HCT116 (cell line): ENCODE measurements around the gene POGLUT3. TPM values are rescaled to one million over a fixed set of nuclear protein-coding genes. Genes with fewer than 3 reads are reported as not detected.

Experiments used
- ATAC-seq: fragments of 200-7000 bp; cut with Tn5 transposase; 2 replicates; pipeline ENCODE4 v1.9.1; 2020; ENCODE audit warnings: mild to moderate bottlenecking, moderate library complexity
- BruUV-seq: library from RNA; stranded (reverse); fragments of 400-500 nt; replicated peaks from 2 replicates; lab custom pipeline; 2021; lab: Mats Ljungman, UMichigan
- CTCF ChIA-PET: fragments of 300-600 bp; sonication (Branson Sonifier 250); formaldehyde crosslinking; loops from one replicate; lab custom pipeline; 2021; ENCODE audit warnings: antibody characterized with exemption; lab: Charles Lee
- POLR2A ChIA-PET: fragments of 300-600, 350-600 bp; sonication (Branson Sonifier 250); formaldehyde crosslinking; loops from one replicate; lab custom pipeline; 2021; ENCODE audit warnings: antibody characterized with exemption; lab: Charles Lee
- RAD21 ChIA-PET, 2 experiments: fragments of 300-600 bp; sonication (Branson Sonifier 250); formaldehyde crosslinking; loops; one replicate each; lab custom pipeline; 2023; ENCODE audit warnings: low total read pairs in 2 of 2; ENCODE audit not compliant: uncharacterized antibody in 2 of 2, unreplicated experiment in 2 of 2, low non-redundant PET in 1 of 2; lab: Charles Lee
- DNase-seq: peaks from one replicate; pipeline ENCODE4 v3.0.0-alpha.2; 2010; ENCODE audit warnings: low read depth, low spot score
- H2AFZ ChIP-seq: fragments of 200-600 bp; shearing (Covaris generic), sonication (generic); 2 replicates; pipeline ENCODE4 v1.6.1; 2017; ENCODE audit warnings: low read depth, mixed run types, mixed read lengths, antibody characterized with exemption, low read length; ENCODE audit not compliant: poor library complexity, severe bottlenecking
- H3K27ac ChIP-seq: 2 replicates; pipeline ENCODE4 v1.5.1; 2012; ENCODE audit warnings: low read depth, low read length
- H3K27me3 ChIP-seq: fragments of 200-600 bp; sonication (generic); 2 replicates; pipeline ENCODE4 v1.6.1; 2016; ENCODE audit warnings: mixed run types, low read length, mixed read lengths; ENCODE audit not compliant: insufficient read depth
- H3K36me3 ChIP-seq, 2 experiments: fragments of 200-500 bp in 1 of 2; fragments of 200-600 bp in 1 of 2; sonication (Bioruptor generic) in 1 of 2; sonication (generic) in 1 of 2; 2 replicates each; pipeline versions ENCODE4 v1.5.1 to v1.6.1; 2014 to 2016; ENCODE audit warnings: low read length in 2 of 2, inconsistent platforms in 1 of 2, mixed read lengths in 1 of 2, mixed run types in 1 of 2; ENCODE audit not compliant: insufficient read depth in 2 of 2, control insufficient read depth in 1 of 2
- H3K4me1 ChIP-seq, 2 experiments: fragments of 200-600 bp in 1 of 2; sonication (generic) in 1 of 2; 2 replicates each; pipeline versions ENCODE4 v1.5.1 to v1.6.1; 2012 to 2017; ENCODE audit warnings: low read length in 2 of 2, inconsistent platforms in 1 of 2, mild to moderate bottlenecking in 1 of 2, mixed read lengths in 1 of 2, mixed run types in 1 of 2, moderate library complexity in 1 of 2; ENCODE audit not compliant: insufficient read depth in 2 of 2, control insufficient read depth in 1 of 2
- H3K4me2 ChIP-seq: fragments of 200-600 bp; sonication (generic); 2 replicates; pipeline ENCODE4 v1.6.1; 2017; ENCODE audit warnings: mixed run types, low read length, mixed read lengths
- H3K4me3 ChIP-seq, 2 experiments: fragments of 200-600 bp in 1 of 2; sonication (generic) in 1 of 2; replicated peaks in 1 of 2; 2 replicates each; pipeline ENCODE4 v1.5.1; 2011 to 2016; ENCODE audit warnings: low read length in 2 of 2, control low read depth in 1 of 2, low read depth in 1 of 2, mild to moderate bottlenecking in 1 of 2, mixed read lengths in 1 of 2, mixed run types in 1 of 2
- H3K79me2 ChIP-seq: fragments of 200-600 bp; sonication (generic); 2 replicates; pipeline ENCODE4 v1.6.1; 2017; ENCODE audit warnings: mild to moderate bottlenecking, mixed run types, low read length, moderate library complexity, mixed read lengths; ENCODE audit not compliant: insufficient read depth
- H3K9ac ChIP-seq: fragments of 200-600 bp; sonication (generic); 2 replicates; pipeline ENCODE4 v1.6.1; 2016; ENCODE audit warnings: low read length, mixed read lengths
- H3K9me2 ChIP-seq: fragments of 200-600 bp; sonication (generic), shearing (Covaris generic); 2 replicates; pipeline ENCODE4 v1.6.1; 2017; ENCODE audit warnings: mixed run types, mild to moderate bottlenecking, moderate library complexity; ENCODE audit not compliant: insufficient read depth
- H3K9me3 ChIP-seq, 2 experiments: fragments of 200-500 bp in 1 of 2; fragments of 200-600 bp in 1 of 2; sonication (Bioruptor generic) in 1 of 2; sonication (generic) in 1 of 2; 2 replicates each; pipeline ENCODE4 v1.6.1; 2014 to 2017; ENCODE audit warnings: low read length in 2 of 2, mixed read lengths in 2 of 2, inconsistent platforms in 1 of 2, low read depth in 1 of 2, mild to moderate bottlenecking in 1 of 2, mixed run types in 1 of 2, moderate library complexity in 1 of 2; ENCODE audit not compliant: control insufficient read depth in 1 of 2, insufficient read depth in 1 of 2
- H4K20me1 ChIP-seq: fragments of 200-600 bp; sonication (generic), shearing (Covaris generic); 2 replicates; pipeline ENCODE4 v1.6.1; 2017; ENCODE audit warnings: mixed run types, mild to moderate bottlenecking, moderate library complexity; ENCODE audit not compliant: insufficient read depth
- ATF3 ChIP-seq: IDR thresholded peaks from 2 replicates; pipeline ENCODE4 v1.6.1; 2012
- CBX3 ChIP-seq: IDR thresholded peaks from 2 replicates; pipeline ENCODE4 v1.6.1; 2012; ENCODE audit warnings: low read depth
- CTCF ChIP-seq, 3 experiments: fragments of 200-600 bp in 1 of 3; sonication (generic) in 1 of 3; IDR thresholded peaks in 2 of 3; conservative IDR thresholded peaks in 1 of 3; 2 replicates each; pipeline ENCODE4 v1.5.1; 2012 to 2017; ENCODE audit warnings: low read depth in 2 of 3, low read length in 2 of 3, antibody characterized with exemption in 1 of 3, borderline replicate concordance in 1 of 3, control low read depth in 1 of 3, mild to moderate bottlenecking in 1 of 3, mixed read lengths in 1 of 3, mixed run types in 1 of 3, moderate library complexity in 1 of 3; ENCODE audit not compliant: insufficient read depth in 1 of 3
- EGR1 ChIP-seq: IDR thresholded peaks from 2 replicates; pipeline ENCODE4 v1.6.1; 2012; ENCODE audit warnings: low read depth
- EZH2 ChIP-seq: fragments of 200-600 bp; sonication (generic); IDR thresholded peaks from 2 replicates; pipeline ENCODE4 v1.6.1; 2017; ENCODE audit warnings: antibody characterized with exemption, mixed run types
- EZH2phosphoT487 ChIP-seq: fragments of 200-600 bp; IDR thresholded peaks from 2 replicates; pipeline ENCODE4 v1.6.1; 2018; ENCODE audit warnings: antibody characterized with exemption, borderline replicate concordance
- JUND ChIP-seq: IDR thresholded peaks from 2 replicates; pipeline ENCODE4 v1.6.1; 2012
- MAX ChIP-seq: IDR thresholded peaks from 2 replicates; pipeline ENCODE4 v1.6.1; 2012
- POLR2A ChIP-seq: IDR thresholded peaks from 2 replicates; pipeline ENCODE4 v1.7.0; 2011; ENCODE audit warnings: borderline replicate concordance; ENCODE audit not compliant: insufficient read depth, insufficient read length; ENCODE audit errors: extremely low read depth
- POLR2AphosphoS5 ChIP-seq: IDR thresholded peaks from 2 replicates; pipeline ENCODE4 v1.6.1; 2011; ENCODE audit warnings: mild to moderate bottlenecking, low read depth, low read length, moderate library complexity
- REST ChIP-seq: IDR thresholded peaks from 2 replicates; pipeline ENCODE4 v1.6.1; 2012; ENCODE audit warnings: low read depth
- SIN3A ChIP-seq: IDR thresholded peaks from 2 replicates; pipeline ENCODE4 v1.6.1; 2012; ENCODE audit warnings: low read depth
- SP1 ChIP-seq: IDR thresholded peaks from 2 replicates; pipeline ENCODE4 v1.6.1; 2012; ENCODE audit warnings: low read depth
- TCF7L2 ChIP-seq: IDR thresholded peaks from 2 replicates; pipeline ENCODE4 v1.7.0; 2011; ENCODE audit warnings: borderline replicate concordance, inconsistent platforms; ENCODE audit not compliant: insufficient read depth, insufficient read length; ENCODE audit errors: extremely low read depth
- ZBTB33 ChIP-seq: IDR thresholded peaks from 2 replicates; pipeline ENCODE4 v1.6.1; 2011; ENCODE audit warnings: mild to moderate bottlenecking, low read length, moderate library complexity; ENCODE audit not compliant: insufficient replicate concordance; ENCODE audit errors: extremely low read depth
- ZNF274 ChIP-seq: fragments of 200-500 bp; sonication (Bioruptor generic); IDR thresholded peaks from 2 replicates; pipeline ENCODE4 v1.6.1; 2014; ENCODE audit warnings: mild to moderate bottlenecking, low read depth, low read length, inconsistent platforms
- intact Hi-C: fragments of 100-400 bp; cut with micrococcal nuclease; formaldehyde crosslinking; loops from 2 replicates; pipeline ENCODE4 v1.10.0; 2022
- total RNA-seq: library from RNA; stranded (reverse); gene quantifications from one replicate; pipeline ENCODE4 v1.2.1, GENCODE V29; 2021; ENCODE audit not compliant: unreplicated experiment

POGLUT3 gene
- total RNA-seq, 1 experiment from 2014 or later = 22.0 TPM

GRCh38 chr11:108498046-108498815 lies at the start of gene POGLUT3 (continued):
- TF ChIP-seq REST = no peak

- peaks cover under 1 to 1% of the 10 kb centered on the region in 2 experiments; a peak in 2 of 4 replicates for H3K4me1 ChIP-seq
- intact Hi-C loops = no loop called here
- no peaks in the 10 kb centered on the region for H3K27me3 ChIP-seq
- CTCF ChIA-PET = no interaction called here
- POLR2A ChIA-PET = no interaction called here
- DNase-seq = no peak
- H2AFZ ChIP-seq = no peak overlapping the region
- H3K4me3 ChIP-seq = no peak overlapping the region
- H3K79me2 ChIP-seq = no peaks in the 10 kb centered on the region
- H3K36me3 ChIP-seq = no peaks in the 10 kb centered on the region
- RAD21 ChIA-PET = no interaction called here
- no peak overlapping the region for H3K27ac ChIP-seq
- H3K4me2 ChIP-seq = no peak overlapping the region
- H3K9me3 ChIP-seq = no peaks in the 10 kb centered on the region
- no TSS peak for BruUV-seq
- no peaks in the 10 kb centered on the region for H4K20me1 ChIP-seq
- no peak overlapping the region for H3K9ac ChIP-seq
- ATAC-seq = no peak
- TF ChIP-seq EZH2phosphoT487 (no peak), TCF7L2 (no peak), EGR1 (no peak), ZNF274 (no peak), POLR2A (no peak), SIN3A (no peak), MAX (no peak), SP1 (no peak), CTCF (IDR thresholded peaks at IDR 0.05 in 2 of 3, conservative IDR thresholded peaks at IDR 0.05 in 1 of 3; ENCODE audit: borderline replicate concordance in 1 of 3, insufficient read depth in 1 of 3, low read depth in 2 of 3, low read length in 2 of 3) (no peak), CBX3 (no peak), ATF3 (no peak), POLR2AphosphoS5 (no peak), ZBTB33 (no peak), JUND (no peak), EZH2 (no peak)
- H3K9me2 ChIP-seq = no peaks in the 10 kb centered on the region
Observed at GRCh38 chr11:108545909-108546501, 47.8 kb upstream of the POGLUT3 start.
